Esophagus squamous epithelium (tissue), 5 donors: ENCODE results near the gene MLNR. TPM values are rescaled to one million over a fixed set of nuclear protein-coding genes. Genes with fewer than 3 reads are reported as not detected.

ENCODE experiments used
- DNase-seq: peaks from one replicate; lab custom pipeline; 2025; lab: John Stamatoyannopoulos, UW
- H3K27ac ChIP-seq, 4 donors: fragments of 200-600 bp; sonication (generic); one replicate each; pipeline ENCODE4 v1.5.1; 2016 to 2019; ENCODE audit warnings: mild to moderate bottlenecking in 1 of 4
- H3K27me3 ChIP-seq, 4 donors: fragments of 200-600 bp; sonication (generic); 1 replicate in 3 of 4; 2 replicates in 1 of 4; pipeline versions ENCODE4 v1.5.1 to v1.6.0; 2017 to 2021; ENCODE audit warnings: antibody characterized with exemption in 1 of 4
- H3K36me3 ChIP-seq, 3 donors: fragments of 200-600 bp; sonication (generic); one replicate each; pipeline ENCODE4 v1.5.1; 2016 to 2019
- H3K4me1 ChIP-seq, 3 donors: fragments of 200-600 bp; sonication (generic); one replicate each; pipeline ENCODE4 v1.5.1; 2017 to 2019
- H3K4me3 ChIP-seq, 4 donors: fragments of 200-600 bp; sonication (generic); 1 replicate in 3 of 4; 2 replicates in 1 of 4; pipeline ENCODE4 v1.5.1; 2016 to 2019; ENCODE audit warnings: mild to moderate bottlenecking in 2 of 4, moderate library complexity in 1 of 4
- H3K9me3 ChIP-seq, 3 donors: fragments of 200-600 bp; sonication (generic); one replicate each; pipeline ENCODE4 v1.5.1; 2016 to 2019
- CTCF ChIP-seq, 6 experiments: fragments of 450-650 bp in 4 of 6; fragments of 200-600 bp in 2 of 6; sonication (generic) in 2 of 6; IDR thresholded peaks; one replicate each; pipeline ENCODE4 v1.5.1; 2016 to 2019; ENCODE audit warnings: antibody characterized with exemption in 6 of 6, mild to moderate bottlenecking in 4 of 6, moderate library complexity in 4 of 6
- POLR2A ChIP-seq, 4 donors: fragments of 450-650 bp; IDR thresholded peaks; one replicate each; pipeline ENCODE4 v1.6.1; 2017; ENCODE audit warnings: antibody characterized with exemption in 4 of 4, mild to moderate bottlenecking in 4 of 4, moderate library complexity in 3 of 4
- WGBS, 2 donors: methylation state at CpG; one replicate each; pipeline ENCODE4 v1.1.5; 2018; 5-methylcytosine and 5-hydroxymethylcytosine counted together
- intact Hi-C: fragments of 100-400 bp; cut with DNase I; formaldehyde crosslinking; loops from one replicate; pipeline ENCODE4 v1.15.0; 2022
- total RNA-seq, 4 donors: library from RNA; depleted of rRNA; stranded (reverse); fragments of >200 nt; gene quantifications; one replicate each; pipeline ENCODE4 v1.1.0, GENCODE V29; 2016
- donor health status: DM: yes; HTN: yes; CAD: no.

Gene MLNR
- total RNA-seq, 4 donors from 2014 or later: 0.19 TPM; not detected in 3

- Histone ChIP-seq H3K36me3 (no peaks in the 10 kb centered on the region), H3K4me3 (no peak overlapping the region), H3K27me3 (no peaks in the 10 kb centered on the region), H3K4me1 (no peaks in the 10 kb centered on the region), H3K27ac (no peak overlapping the region), H3K9me3 (no peaks in the 10 kb centered on the region)
- DNase-seq: no peak
- TF ChIP-seq POLR2A (IDR thresholded peaks at IDR 0.05) (no peak), CTCF (IDR thresholded peaks at IDR 0.05) (peak in 3 of 6 experiments; percentile 4 to 47 (median 28))
- intact Hi-C loops: no loop called here
- WGBS, 2 donors: 32 to 56% methylated on average over 4 of the region's 4 CpGs
These were observed 19.9 kb downstream of the MLNR start for GRCh38 chr13:49240017-49240416.

DNA sequence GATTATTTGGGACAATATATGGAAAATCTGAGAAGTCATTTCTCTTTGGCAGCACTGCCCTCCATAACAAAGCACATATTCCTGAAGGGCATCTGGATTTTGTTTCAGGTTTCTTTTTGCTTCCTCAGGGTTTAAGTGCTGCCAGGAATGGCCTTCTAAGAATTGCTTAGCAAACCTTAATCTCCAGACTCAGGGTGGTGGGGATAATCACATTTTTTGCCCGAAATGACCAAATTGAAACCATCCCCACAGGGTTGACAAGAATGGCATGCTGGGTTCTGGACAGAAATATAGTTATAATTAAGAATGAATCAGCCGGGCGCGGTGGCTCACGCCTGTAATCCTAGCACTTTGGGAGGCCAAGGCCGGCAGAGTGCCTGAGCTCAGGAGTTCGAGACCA, 21.2 kb downstream of the MLNR start:
- no peak for DNase-seq
- TF ChIP-seq CTCF (IDR thresholded peaks at IDR 0.05) (no peak), POLR2A (IDR thresholded peaks at IDR 0.05) (no peak)
- intact Hi-C loops: no loop called here

DNA sequence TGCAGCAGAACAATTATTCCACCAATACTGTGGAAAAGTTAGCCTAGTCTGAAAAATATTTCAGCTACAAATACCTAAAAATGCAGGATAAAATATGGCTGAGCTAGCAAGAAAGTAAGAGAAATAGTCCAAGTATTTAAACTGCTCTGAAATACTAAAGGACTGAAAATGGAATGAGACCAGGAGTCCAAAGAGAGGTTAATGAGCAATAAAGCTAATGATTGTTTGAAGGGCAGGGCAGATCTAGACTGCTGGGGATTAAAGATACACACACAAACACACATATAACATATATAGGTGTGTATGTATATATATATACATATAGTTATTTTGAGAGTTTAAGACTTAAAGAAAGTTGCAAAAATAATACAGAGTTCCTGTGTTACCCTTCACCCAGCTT, 25.0 kb downstream of the MLNR start:
- Histone ChIP-seq H3K9me3 (no peaks in the 10 kb centered on the region), H3K27ac (no peak overlapping the region), H3K4me1 (peaks cover 0 to 24% (median 9%) of the 10 kb centered on the region in 3 donors), H3K36me3 (peaks cover 0 to 8% (median 0%) of the 10 kb centered on the region in 3 donors), H3K4me3 (no peak overlapping the region), H3K27me3 (no peaks in the 10 kb centered on the region)
- DNase-seq: no peak
- TF ChIP-seq POLR2A (IDR thresholded peaks at IDR 0.05) (no peak), CTCF (IDR thresholded peaks at IDR 0.05) (no peak)
- intact Hi-C loops: no loop called here

More for the DNA sequence above, 21.2 kb downstream of the MLNR start:
- Histone ChIP-seq H3K36me3 (no peaks in the 10 kb centered on the region), H3K27ac (no peak overlapping the region), H3K4me1 (no peaks in the 10 kb centered on the region), H3K27me3 (no peaks in the 10 kb centered on the region), H3K4me3 (no peak overlapping the region), H3K9me3 (no peaks in the 10 kb centered on the region)
- 87 to 91% methylated on average over 7 of the region's 7 CpGs for WGBS, 2 donors

DNA sequence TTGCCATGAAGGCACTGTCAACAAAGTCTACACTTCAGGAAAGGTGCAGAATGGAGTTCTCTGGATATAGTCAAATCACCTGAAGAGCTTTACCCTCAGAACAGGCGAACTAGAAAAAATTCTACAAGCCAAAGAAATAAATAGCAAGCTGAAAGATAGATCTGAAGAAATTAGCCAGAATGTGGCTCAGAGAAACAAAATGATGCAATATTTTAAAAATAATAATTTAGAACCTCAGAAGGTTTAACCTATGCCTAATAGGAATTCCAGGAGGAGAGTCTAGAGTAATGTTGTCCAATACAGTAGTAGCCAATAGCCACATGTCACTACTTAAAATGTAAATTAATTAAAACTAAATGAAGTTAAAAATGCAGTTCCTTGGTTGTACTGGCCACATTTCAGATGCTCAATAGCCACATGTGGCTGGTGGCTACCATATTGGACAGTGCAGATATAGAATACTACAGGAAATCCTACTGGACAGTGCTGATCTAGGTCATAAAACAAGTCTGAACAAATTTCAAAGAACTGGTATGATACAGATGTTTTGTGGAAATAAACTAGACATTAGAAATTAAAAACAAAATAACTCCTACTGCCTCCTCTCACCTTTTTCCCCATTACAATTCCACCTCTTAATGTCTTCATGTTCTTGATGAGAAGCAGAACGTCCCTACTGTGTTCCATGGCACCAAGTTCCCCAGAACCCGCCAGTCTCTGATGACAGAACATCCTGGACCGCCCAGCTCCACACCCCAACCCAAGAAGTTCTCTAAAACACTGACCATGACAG, 26.9 kb downstream of the MLNR start:
- TF ChIP-seq CTCF (IDR thresholded peaks at IDR 0.05) (no peak), POLR2A (IDR thresholded peaks at IDR 0.05) (no peak)
- Histone ChIP-seq H3K9me3 (no peaks in the 10 kb centered on the region), H3K4me1 (peaks cover 0 to 30% (median 9%) of the 10 kb centered on the region in 3 donors), H3K27ac (peak overlapping the region; percentile 85 to 97 (median 94)), H3K4me3 (peak overlapping the region; percentile 64 to 97 (median 88)), H3K36me3 (peaks cover 0 to 10% (median 0%) of the 10 kb centered on the region in 3 donors), H3K27me3 (no peaks in the 10 kb centered on the region)
- WGBS, 2 donors: 23 to 30% methylated on average over 4 of the region's 4 CpGs
- DNase-seq: peak; percentile 45
- intact Hi-C loops: no loop called here
